Liver (tissue), 9 donors: ENCODE measurements around the gene EPHA6. TPM values are rescaled to one million over a fixed set of nuclear protein-coding genes. Genes with fewer than 3 reads are reported as not detected.

Experiments
- DNase-seq: peaks from one replicate; pipeline ENCODE4 v3.0.0-alpha.2; 2017; ENCODE audit warnings: low spot score
- H3K27ac ChIP-seq, 2 donors: one replicate each; pipeline ENCODE4 v1.7.0; 2013; ENCODE audit warnings: inconsistent platforms in 2 of 2, low read length in 2 of 2, control low read depth in 1 of 2, low read depth in 1 of 2, mild to moderate bottlenecking in 1 of 2
- H3K27me3 ChIP-seq, 4 donors: one replicate each; pipeline versions ENCODE4 v1.6.1 to v1.7.0; 2013; ENCODE audit warnings: low read length in 3 of 4, inconsistent platforms in 1 of 4, mild to moderate bottlenecking in 1 of 4, moderate library complexity in 1 of 4; ENCODE audit not compliant: control insufficient read depth in 4 of 4, insufficient read depth in 4 of 4
- H3K36me3 ChIP-seq, 4 donors: one replicate each; pipeline versions ENCODE4 v1.6.1 to v1.7.0; 2013; ENCODE audit warnings: low read length in 3 of 4, mild to moderate bottlenecking in 3 of 4, low read depth in 1 of 4, moderate library complexity in 1 of 4; ENCODE audit not compliant: control insufficient read depth in 4 of 4, insufficient read depth in 3 of 4
- H3K4me1 ChIP-seq, 4 donors: one replicate each; pipeline versions ENCODE4 v1.6.1 to v1.7.0; 2013; ENCODE audit warnings: low read length in 3 of 4, mild to moderate bottlenecking in 3 of 4, moderate library complexity in 1 of 4; ENCODE audit not compliant: control insufficient read depth in 4 of 4, insufficient read depth in 4 of 4
- H3K4me3 ChIP-seq, 3 donors: one replicate each; pipeline versions ENCODE4 v1.6.1 to v1.7.0; 2013; ENCODE audit warnings: low read length in 3 of 3, control low read depth in 1 of 3, low read depth in 1 of 3, mild to moderate bottlenecking in 1 of 3
- H3K9ac ChIP-seq, 2 donors: one replicate each; pipeline ENCODE4 v1.7.0; 2013; ENCODE audit warnings: low read length in 2 of 2, mild to moderate bottlenecking in 2 of 2, moderate library complexity in 2 of 2, control low read depth in 1 of 2, low read depth in 1 of 2
- H3K9me3 ChIP-seq, 4 donors: one replicate each; pipeline versions ENCODE4 v1.6.1 to v1.7.0; 2013; ENCODE audit warnings: low read length in 3 of 4; ENCODE audit not compliant: control insufficient read depth in 4 of 4
- CTCF ChIP-seq: fragments of 150-350 bp; IDR thresholded peaks from 2 replicates; pipeline ENCODE4 v1.5.1; 2017; ENCODE audit warnings: improper control_type of control experiment, low read depth, low read length; ENCODE audit not compliant: missing input control
- FOXA2 ChIP-seq: IDR thresholded peaks from 2 replicates; pipeline ENCODE4 v1.6.1; 2016; ENCODE audit warnings: antibody characterized with exemption
- HNF4A ChIP-seq, 2 donors: conservative IDR thresholded peaks; 2 replicates each; pipeline ENCODE4 v1.6.1; 2016; ENCODE audit warnings: antibody characterized with exemption in 2 of 2, mild to moderate bottlenecking in 2 of 2
- JUND ChIP-seq, 2 donors: IDR thresholded peaks; 2 replicates each; pipeline ENCODE4 v1.6.1; 2016; ENCODE audit warnings: antibody characterized with exemption in 2 of 2
- NR2F2 ChIP-seq: IDR thresholded peaks from 2 replicates; pipeline ENCODE4 v1.6.1; 2016; ENCODE audit warnings: antibody characterized with exemption
- RAD21 ChIP-seq, 2 donors: IDR thresholded peaks; 2 replicates each; pipeline ENCODE4 v1.6.1; 2016; ENCODE audit warnings: antibody characterized with exemption in 2 of 2, mild to moderate bottlenecking in 2 of 2
- REST ChIP-seq: IDR thresholded peaks from 2 replicates; pipeline ENCODE4 v1.6.1; 2016; ENCODE audit warnings: antibody characterized with exemption, mild to moderate bottlenecking
- RXRA ChIP-seq, 2 donors: IDR thresholded peaks; 2 replicates each; pipeline ENCODE4 v1.6.1; 2017 to 2018; ENCODE audit warnings: antibody characterized with exemption in 2 of 2, mild to moderate bottlenecking in 1 of 2
- SP1 ChIP-seq: IDR thresholded peaks from 2 replicates; pipeline ENCODE4 v1.6.1; 2018; ENCODE audit warnings: antibody characterized with exemption, mild to moderate bottlenecking
- YY1 ChIP-seq: IDR thresholded peaks from 2 replicates; pipeline ENCODE4 v1.6.1; 2016; ENCODE audit warnings: antibody characterized with exemption, mild to moderate bottlenecking
- WGBS: extraction: QIAGEN DNeasy Blood & Tissue Kit; methylation state at CpG from one replicate; pipeline ENCODE4 v1.1.7; 2013; 5-methylcytosine and 5-hydroxymethylcytosine counted together
- polyA plus RNA-seq, 2 donors: library from polyadenylated mRNA; stranded (reverse) in 1 of 2; unstranded in 1 of 2; fragments of 200-250 nt in 1 of 2; fragments of >200 nt in 1 of 2; fragmentation: Nextera tagmentation in 1 of 2; extraction: Ambion mirVana in 1 of 2; gene quantifications; one replicate each; pipeline versions ENCODE4 v1.2.1 to v1.2.3, GENCODE V29; 2013 to 2015
- total RNA-seq, 2 donors: library from RNA; depleted of rRNA; stranded (reverse); fragments of >200 nt; gene quantifications; one replicate each; pipeline ENCODE4 v1.2.3, GENCODE V29; 2014
- donor health status: healthy.
- donor health status: healthy.
- donor health status: healthy.
- donor health status: healthy.
- donor health status: healthy.

EPHA6 gene
- total and polyA plus RNA-seq, 4 donors = 0.05 to 0.17 (median 0.05) TPM; not detected in 1

DNA sequence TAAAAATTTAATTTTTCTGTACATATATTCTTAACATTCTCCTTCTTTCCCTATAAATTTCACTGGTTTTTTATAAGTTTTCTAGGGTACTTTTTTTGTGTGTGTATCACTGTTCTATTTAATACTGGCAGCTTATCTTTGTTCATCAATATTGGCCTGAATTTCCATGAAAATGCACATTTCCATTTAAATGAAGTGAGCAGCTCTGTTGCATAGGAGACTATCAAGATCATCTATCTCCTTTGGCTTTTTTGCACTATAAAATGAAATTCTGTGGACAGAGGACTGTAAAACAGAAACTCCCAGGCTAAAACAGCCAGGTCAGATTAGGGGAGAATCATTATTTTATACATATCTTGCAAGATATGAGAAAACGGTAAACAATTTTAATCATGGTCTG lies 673.2 kb downstream of the EPHA6 start:
- 88% methylated on average over 1 of the region's 1 CpG for WGBS
- TF ChIP-seq REST (no peak), RAD21 (IDR thresholded peaks at IDR 0.05) (no peak), NR2F2 (no peak)
- no peaks in the 10 kb centered on the region for H3K36me3 ChIP-seq
- H3K4me1 ChIP-seq = no peaks in the 10 kb centered on the region
- H3K27ac ChIP-seq = no peak overlapping the region
- H3K9me3 ChIP-seq = no peaks in the 10 kb centered on the region
- no peak for DNase-seq
- no peaks in the 10 kb centered on the region for H3K27me3 ChIP-seq
- no peak overlapping the region for H3K9ac ChIP-seq
- no peak overlapping the region for H3K4me3 ChIP-seq

- Histone ChIP-seq H3K36me3 (no peaks in the 10 kb centered on the region), H3K27ac (no peak overlapping the region), H3K4me1 (no peaks in the 10 kb centered on the region), H3K9ac (no peak overlapping the region), H3K4me3 (no peak overlapping the region), H3K9me3 (no peaks in the 10 kb centered on the region), H3K27me3 (no peaks in the 10 kb centered on the region)
- no peak for TF ChIP-seq JUND (IDR thresholded peaks at IDR 0.05)
- no peak for DNase-seq
- 75% methylated on average over 1 of the region's 1 CpG for WGBS
Observed at GRCh38 chr3:97488741-97489140, 674.3 kb downstream of the EPHA6 start.

DNA sequence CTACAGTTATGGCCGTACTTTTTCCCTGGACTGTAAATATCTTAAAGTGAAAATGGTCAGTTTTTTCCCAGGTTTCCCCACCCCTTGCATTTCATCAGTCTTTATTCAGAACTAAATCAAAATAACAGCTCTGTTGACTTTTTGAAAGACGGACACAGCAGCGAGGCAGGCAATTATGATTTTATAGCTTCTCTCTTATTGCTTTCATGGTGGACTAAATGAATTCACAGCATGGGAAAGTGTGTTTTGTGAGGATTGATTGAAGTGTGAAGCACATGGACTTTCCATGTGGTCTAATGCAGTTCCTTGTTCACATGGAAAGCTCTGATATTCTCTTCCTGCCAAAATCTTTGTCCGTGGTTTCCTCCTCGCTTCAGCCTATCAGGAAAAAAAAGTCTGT lies 681.5 kb downstream of the EPHA6 start:
- Histone ChIP-seq H3K9ac (no peak overlapping the region), H3K36me3 (no peaks in the 10 kb centered on the region), H3K4me3 (no peak overlapping the region), H3K4me1 (no peaks in the 10 kb centered on the region), H3K27me3 (no peaks in the 10 kb centered on the region), H3K9me3 (no peaks in the 10 kb centered on the region), H3K27ac (no peak overlapping the region)
- DNase-seq = no peak
- TF ChIP-seq CTCF = no peak
- no peak for TF ChIP-seq YY1
- TF ChIP-seq FOXA2 = no peak
- no peak for TF ChIP-seq SP1
- TF ChIP-seq RXRA (IDR thresholded peaks at IDR 0.05) = no peak
- no peak for TF ChIP-seq REST
- TF ChIP-seq NR2F2 = no peak
- no peak for TF ChIP-seq HNF4A (conservative IDR thresholded peaks at IDR 0.05)
- 75% methylated on average over 5 of the region's 5 CpGs for WGBS
